Dedifferentiated amniotic fluid mesenchymal stem cell (primary cell): ENCODE measurements around the gene PARVA.

Experiments
- DNase-seq: peaks from one replicate; pipeline ENCODE4 v3.0.0-alpha.2; 2016; ENCODE audit errors: extremely low spot score

Gene PARVA

GRCh38 chr11:12376259-12377081 is 901 bp upstream of the PARVA start:
- peak; percentile 27 for DNase-seq

- DNase-seq = peak; percentile 73
Observed at GRCh38 chr11:12377824-12378593, 638 bp downstream of the PARVA start.

GRCh38 chr11:12380565-12381325 is 3.4 kb downstream of the PARVA start:
- no peak for DNase-seq

GRCh38 chr11:12381875-12382274 is 4.5 kb downstream of the PARVA start:
- DNase-seq = no peak

- DNase-seq = no peak
Observed at GRCh38 chr11:12382451-12382850, 5.1 kb downstream of the PARVA start.

- DNase-seq = no peak
Observed at GRCh38 chr11:12386309-12386708, 8.9 kb downstream of the PARVA start.

GRCh38 chr11:12386745-12387144 is 9.4 kb downstream of the PARVA start:
- DNase-seq = no peak

- no peak for DNase-seq
Observed at GRCh38 chr11:12388173-12388572, 10.8 kb downstream of the PARVA start.

- DNase-seq = no peak
Observed at GRCh38 chr11:12388939-12389670, 11.7 kb downstream of the PARVA start.

- no peak for DNase-seq
Observed at GRCh38 chr11:12389676-12390657, 12.6 kb downstream of the PARVA start.

- no peak for DNase-seq
Observed at GRCh38 chr11:12390687-12391110, 13.3 kb downstream of the PARVA start.

- DNase-seq = no peak
Observed at GRCh38 chr11:12392672-12393071, 15.3 kb downstream of the PARVA start.

- no peak for DNase-seq
Observed at GRCh38 chr11:12393691-12394090, 16.3 kb downstream of the PARVA start.

- no peak for DNase-seq
Observed at GRCh38 chr11:12394601-12395000, 17.2 kb downstream of the PARVA start.

GRCh38 chr11:12395333-12395732 is 18.0 kb downstream of the PARVA start:
- no peak for DNase-seq

- DNase-seq = peak; percentile 88
Observed at GRCh38 chr11:12397931-12398334, 20.6 kb downstream of the PARVA start.

GRCh38 chr11:12399355-12399754 is 22.0 kb downstream of the PARVA start:
- no peak for DNase-seq

GRCh38 chr11:12402025-12402424 is 24.7 kb downstream of the PARVA start:
- DNase-seq = no peak

GRCh38 chr11:12402691-12403120 is 25.3 kb downstream of the PARVA start:
- peak; percentile 65 for DNase-seq
